ENCODE measurements around the gene CNKSR3. TPM values are rescaled to one million over a fixed set of nuclear protein-coding genes. Genes with fewer than 3 reads are reported as not detected.
"Not testable (repeated sequence)": the region's sequence is repeated elsewhere in the genome, so short reads cannot be mapped to it uniquely, and the experiment has no call there.

Gene CNKSR3
- total and polyA plus RNA-seq, 7 experiments from 2014 or later: 0.01 to 0.17 (median 0.16) TPM; not detected in 4

DNA sequence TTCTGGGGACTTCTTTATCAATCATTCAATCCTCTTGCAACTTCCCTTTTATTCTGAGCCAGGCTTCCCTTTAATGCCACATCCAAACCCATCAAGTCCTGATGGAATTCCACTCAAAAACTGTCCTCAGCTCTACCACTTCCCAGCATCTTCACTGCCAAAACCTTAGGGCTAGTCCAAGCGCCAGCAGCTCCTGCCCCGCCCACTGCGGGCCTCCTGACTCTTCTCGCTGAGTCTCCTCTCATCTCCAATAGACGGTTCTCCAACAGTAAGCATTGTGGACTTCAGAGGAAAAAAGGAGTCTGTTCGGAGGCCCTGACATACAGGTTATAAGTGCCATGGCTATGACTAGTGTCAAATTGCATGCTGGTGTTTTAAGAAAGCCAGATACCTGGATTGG lies 38.7 kb upstream of the CNKSR3 start:
- no peak overlapping the region for H3K27ac ChIP-seq (ENCODE audit: low read depth, low read length)

DNA sequence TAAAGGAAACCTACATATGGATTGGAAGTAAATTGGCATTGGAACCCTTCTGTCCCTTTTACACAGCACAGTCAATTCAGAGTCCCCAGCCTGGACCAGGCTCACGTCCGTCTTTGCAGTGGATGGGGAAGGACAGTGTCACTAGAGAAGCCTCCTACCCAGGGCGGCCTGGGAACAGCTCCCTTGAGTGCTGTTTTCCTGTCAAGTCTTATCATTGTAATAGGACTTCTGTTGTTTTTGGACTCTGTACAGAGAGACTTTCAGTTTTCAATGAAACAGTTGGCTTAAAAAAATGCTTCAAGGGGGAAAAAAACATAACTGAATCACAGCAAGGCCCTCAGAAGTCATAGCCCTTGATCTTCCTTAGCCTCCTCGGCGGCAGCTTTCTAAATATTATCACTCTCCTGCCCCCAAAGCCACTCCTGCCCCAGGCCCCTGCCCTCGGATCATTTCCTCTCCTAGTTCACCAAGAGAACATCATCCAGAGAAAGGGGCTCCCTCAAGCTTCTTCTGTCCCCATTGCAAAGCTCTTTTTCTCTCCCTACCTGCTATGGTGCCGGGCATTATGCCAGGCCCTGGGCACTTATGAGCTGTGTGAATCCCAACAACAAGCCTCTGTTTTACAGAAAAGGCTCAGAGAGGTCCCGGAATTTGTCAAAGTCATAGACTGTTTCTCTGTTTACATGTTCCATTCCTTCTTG lies 37.8 kb upstream of the CNKSR3 start:
- no peaks in the 10 kb centered on the region for H3K4me1 Mint-ChIP-seq
- no peak for ATAC-seq
- Histone ChIP-seq H3K9me3 (ENCODE audit: control insufficient read depth in 2 of 3, low read length in 3 of 3) (no peaks in the 10 kb centered on the region), H3K27me3 (ENCODE audit: control insufficient read depth in 2 of 2, insufficient read depth in 2 of 2, low read length in 2 of 2) (no peaks in the 10 kb centered on the region), H3K36me3 (ENCODE audit: control insufficient read depth in 2 of 3, insufficient read depth in 3 of 3, low read length in 3 of 3) (no peaks in the 10 kb centered on the region), H3K27ac (ENCODE audit: low read depth, low read length) (no peak overlapping the region), H3K4me1 (ENCODE audit: control insufficient read depth in 2 of 2, insufficient read depth in 2 of 2, low read length in 2 of 2) (no peaks in the 10 kb centered on the region), H3K4me3 (ENCODE audit: low read length) (no peak overlapping the region)
- H3K36me3 Mint-ChIP-seq: peaks cover 0 to 5% (median 0%) of the 10 kb centered on the region in 5 donors
- H3K4me3 Mint-ChIP-seq: no peak overlapping the region
- ChIA-PET CTCF (no interaction called here), POLR2A (no interaction called here)
- H3K9me3 Mint-ChIP-seq: peaks cover 0 to 4% (median 0%) of the 10 kb centered on the region in 11 donors
- intact Hi-C loops (cut with micrococcal nuclease): no loop called here
- peaks cover 0 to 7% (median 0%) of the 10 kb centered on the region in 5 donors for H3K27me3 Mint-ChIP-seq
- DNase-seq: no peak
- no peak overlapping the region for H3K27ac Mint-ChIP-seq

More for the DNA sequence above, 38.7 kb upstream of the CNKSR3 start:
- intact Hi-C loops (cut with micrococcal nuclease): no loop called here
- Histone ChIP-seq H3K4me1 (ENCODE audit: control insufficient read depth in 2 of 2, insufficient read depth in 2 of 2, low read length in 2 of 2) (no peaks in the 10 kb centered on the region), H3K4me3 (ENCODE audit: low read length) (no peak overlapping the region), H3K36me3 (ENCODE audit: control insufficient read depth in 2 of 3, insufficient read depth in 3 of 3, low read length in 3 of 3) (no peaks in the 10 kb centered on the region), H3K9me3 (ENCODE audit: control insufficient read depth in 2 of 3, low read length in 3 of 3) (no peaks in the 10 kb centered on the region), H3K27me3 (ENCODE audit: control insufficient read depth in 2 of 2, insufficient read depth in 2 of 2, low read length in 2 of 2) (no peaks in the 10 kb centered on the region)
- H3K36me3 Mint-ChIP-seq: peaks cover 0 to 5% (median 0%) of the 10 kb centered on the region in 5 donors
- ATAC-seq (no peak), DNase-seq (no peak)
- no peak overlapping the region for H3K27ac Mint-ChIP-seq
- ChIA-PET POLR2A (interaction anchor here (0.7 kb wide), 1 partner anchor 12 kb away, joined by 3 read pairs; no protein-coding TSS in a partner anchor), CTCF (no interaction called here)
- peaks cover 0 to 7% (median 0%) of the 10 kb centered on the region in 5 donors for H3K27me3 Mint-ChIP-seq
- H3K9me3 Mint-ChIP-seq: peaks cover 0 to 4% (median 0%) of the 10 kb centered on the region in 11 donors
- H3K4me1 Mint-ChIP-seq: no peaks in the 10 kb centered on the region
- no peak overlapping the region for H3K4me3 Mint-ChIP-seq

DNA sequence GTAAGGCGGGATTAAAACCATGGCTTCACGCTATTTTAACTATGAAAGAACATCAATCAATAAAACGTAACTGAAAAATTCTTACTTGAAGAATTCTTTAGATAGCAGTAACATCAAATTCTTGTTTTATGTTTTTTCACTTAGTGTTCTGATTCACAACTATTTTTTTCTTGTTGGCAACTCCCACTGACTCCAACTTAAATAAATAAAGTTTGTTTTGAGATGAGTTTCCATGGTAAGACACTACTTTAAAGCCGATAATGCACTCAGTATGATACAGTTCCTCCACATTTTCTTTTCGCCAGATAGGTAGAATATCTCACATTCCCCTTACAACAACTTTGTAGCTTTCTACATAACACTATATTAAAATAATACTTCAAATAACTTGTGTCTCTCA lies 33.1 kb upstream of the CNKSR3 start:
- no peaks in the 10 kb centered on the region for H3K36me3 ChIP-seq (ENCODE audit: control insufficient read depth in 2 of 3, insufficient read depth in 3 of 3, low read length in 3 of 3)
- peaks cover 0 to 2% (median 0%) of the 10 kb centered on the region in 11 donors for H3K9me3 Mint-ChIP-seq
- ATAC-seq (no peak), DNase-seq (no peak)
- ChIA-PET CTCF (no interaction called here), POLR2A (no interaction called here)
- no peak overlapping the region for H3K4me3 Mint-ChIP-seq
- H3K27me3 Mint-ChIP-seq: no peaks in the 10 kb centered on the region
- intact Hi-C loops (cut with micrococcal nuclease): no loop called here
- no peaks in the 10 kb centered on the region for H3K4me1 ChIP-seq (ENCODE audit: control insufficient read depth in 2 of 2, insufficient read depth in 2 of 2, low read length in 2 of 2)
- no peaks in the 10 kb centered on the region for H3K4me1 Mint-ChIP-seq
- no peaks in the 10 kb centered on the region for H3K27me3 ChIP-seq (ENCODE audit: control insufficient read depth in 2 of 2, insufficient read depth in 2 of 2, low read length in 2 of 2)
- H3K27ac ChIP-seq (ENCODE audit: low read depth, low read length): no peak overlapping the region
- H3K36me3 Mint-ChIP-seq: no peaks in the 10 kb centered on the region
- H3K4me3 ChIP-seq (ENCODE audit: low read length): no peak overlapping the region
- H3K9me3 ChIP-seq (ENCODE audit: control insufficient read depth in 2 of 3, low read length in 3 of 3): no peaks in the 10 kb centered on the region
- no peak overlapping the region for H3K27ac Mint-ChIP-seq

DNA sequence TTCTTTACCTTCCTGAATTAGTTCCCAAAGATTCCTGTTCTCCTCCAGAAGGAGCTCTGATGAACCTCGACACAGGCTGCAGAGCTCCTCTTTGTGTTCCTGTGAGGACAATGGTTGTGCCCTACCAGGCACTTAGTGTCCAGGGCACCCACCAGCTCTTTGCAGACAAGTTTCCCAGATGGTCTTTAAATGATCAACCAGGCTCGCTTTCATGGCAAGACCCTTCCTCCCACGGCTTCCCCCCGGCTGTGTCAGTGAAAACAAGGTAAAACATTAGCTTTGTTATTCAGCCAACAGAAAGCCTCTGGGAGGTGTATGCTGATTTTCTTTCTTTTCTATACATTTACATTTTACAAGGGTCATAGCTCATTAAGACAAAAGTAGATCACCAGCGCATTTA lies 32.3 kb upstream of the CNKSR3 start:
- H3K4me1 Mint-ChIP-seq: no peaks in the 10 kb centered on the region
- H3K36me3 Mint-ChIP-seq: no peaks in the 10 kb centered on the region
- H3K27me3 Mint-ChIP-seq: no peaks in the 10 kb centered on the region
- Histone ChIP-seq H3K4me3 (ENCODE audit: low read length) (no peak overlapping the region), H3K27me3 (ENCODE audit: control insufficient read depth in 2 of 2, insufficient read depth in 2 of 2, low read length in 2 of 2) (no peaks in the 10 kb centered on the region), H3K36me3 (ENCODE audit: control insufficient read depth in 2 of 3, insufficient read depth in 3 of 3, low read length in 3 of 3) (no peaks in the 10 kb centered on the region), H3K27ac (ENCODE audit: low read depth, low read length) (no peak overlapping the region), H3K9me3 (ENCODE audit: control insufficient read depth in 2 of 3, low read length in 3 of 3) (no peaks in the 10 kb centered on the region), H3K4me1 (ENCODE audit: control insufficient read depth in 2 of 2, insufficient read depth in 2 of 2, low read length in 2 of 2) (no peaks in the 10 kb centered on the region)
- DNase-seq: no peak
- no peak overlapping the region for H3K4me3 Mint-ChIP-seq
- no peak for ATAC-seq
- intact Hi-C loops (cut with micrococcal nuclease): no loop called here
- H3K27ac Mint-ChIP-seq: no peak overlapping the region
- POLR2A ChIA-PET: interaction anchor here (0.6 kb wide), 1 partner anchor 29 kb away, joined by 3 read pairs; no protein-coding TSS in a partner anchor
- CTCF ChIA-PET: no interaction called here
- peaks cover 0 to 2% (median 0%) of the 10 kb centered on the region in 11 donors for H3K9me3 Mint-ChIP-seq

DNA sequence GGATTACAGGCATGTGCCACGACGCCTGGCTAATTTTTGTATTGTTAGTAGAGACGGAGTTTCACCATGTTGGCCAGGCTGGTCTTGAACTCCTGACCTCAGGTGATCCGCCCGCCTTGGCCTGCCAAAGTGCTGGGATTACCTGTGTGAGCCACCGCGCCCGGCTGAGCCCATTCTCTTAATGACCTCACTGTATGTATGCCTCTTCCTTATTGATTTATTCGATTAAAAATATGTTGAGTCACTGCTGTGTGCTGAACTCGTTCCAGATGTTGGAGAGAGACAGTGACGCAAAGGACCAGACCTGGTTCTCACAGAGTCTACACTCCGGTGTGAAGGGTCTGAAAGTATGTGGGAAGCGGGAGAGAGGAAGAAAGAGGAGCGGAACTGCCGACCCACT lies 31.4 kb upstream of the CNKSR3 start:
- ATAC-seq; H3K9me3 Mint-ChIP-seq; H3K27me3 ChIP-seq (ENCODE audit: control insufficient read depth in 2 of 2, insufficient read depth in 2 of 2, low read length in 2 of 2); H3K27ac ChIP-seq (ENCODE audit: low read depth, low read length); H3K36me3 Mint-ChIP-seq; intact Hi-C loops (cut with micrococcal nuclease); H3K4me3 ChIP-seq (ENCODE audit: low read length); H3K4me1 ChIP-seq (ENCODE audit: control insufficient read depth in 2 of 2, insufficient read depth in 2 of 2, low read length in 2 of 2); H3K36me3 ChIP-seq (ENCODE audit: control insufficient read depth in 2 of 3, insufficient read depth in 3 of 3, low read length in 3 of 3); H3K27ac Mint-ChIP-seq; H3K4me3 Mint-ChIP-seq; H3K4me1 Mint-ChIP-seq; H3K9me3 ChIP-seq (ENCODE audit: control insufficient read depth in 2 of 3, low read length in 3 of 3); DNase-seq; H3K27me3 Mint-ChIP-seq; CTCF ChIA-PET: not testable (repeated sequence)
- POLR2A ChIA-PET: interaction anchor here (0.6 kb wide), 1 partner anchor 170 kb away, joined by 3 read pairs; no protein-coding TSS in a partner anchor

DNA sequence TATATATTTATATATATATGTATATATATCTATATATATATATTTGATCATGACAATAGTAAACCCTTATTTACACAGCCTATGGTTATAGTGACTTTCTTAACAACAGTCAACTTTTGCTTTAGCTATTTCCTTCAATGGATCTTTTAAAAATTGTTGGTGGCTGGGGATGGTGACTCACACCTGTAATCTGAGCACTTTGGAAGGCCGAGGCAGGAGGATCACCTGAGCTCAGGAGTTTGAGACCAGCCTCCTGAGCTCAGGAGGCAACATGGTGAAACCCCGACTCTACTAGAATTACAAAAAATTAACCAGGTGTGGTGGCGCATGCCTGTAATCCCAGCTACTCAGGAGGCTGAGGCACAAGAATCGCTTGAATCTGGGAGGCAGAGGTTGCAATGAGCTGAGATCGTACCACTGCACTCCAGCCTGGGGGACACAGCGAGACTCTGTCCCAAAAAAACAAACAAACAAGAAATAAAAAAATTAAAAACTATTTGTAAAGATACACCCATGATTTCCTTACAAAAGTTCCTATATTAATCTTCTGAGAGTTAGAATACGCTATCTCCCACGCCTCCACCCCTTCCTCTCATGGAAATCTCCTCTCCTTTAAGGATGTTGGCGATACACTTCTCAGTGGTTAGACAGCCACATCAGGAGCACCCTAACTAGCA lies 29.2 kb upstream of the CNKSR3 start:
- POLR2A ChIA-PET: no interaction called here
- no peaks in the 10 kb centered on the region for H3K36me3 Mint-ChIP-seq
- H3K4me3 Mint-ChIP-seq: no peak overlapping the region
- H3K9me3 Mint-ChIP-seq: no peaks in the 10 kb centered on the region
- intact Hi-C loops (cut with micrococcal nuclease): no loop called here
- H3K4me1 ChIP-seq (ENCODE audit: control insufficient read depth in 2 of 2, insufficient read depth in 2 of 2, low read length in 2 of 2): no peaks in the 10 kb centered on the region
- CTCF ChIA-PET: interaction anchor here (0.6 kb wide), 1 partner anchor 386 kb away, joined by 4 read pairs; no protein-coding TSS in a partner anchor
- no peak overlapping the region for H3K4me3 ChIP-seq (ENCODE audit: low read length)
- H3K9me3 ChIP-seq (ENCODE audit: control insufficient read depth in 2 of 3, low read length in 3 of 3): no peaks in the 10 kb centered on the region
- H3K4me1 Mint-ChIP-seq: no peaks in the 10 kb centered on the region
- no peak overlapping the region for H3K27ac Mint-ChIP-seq
- no peaks in the 10 kb centered on the region for H3K27me3 ChIP-seq (ENCODE audit: control insufficient read depth in 2 of 2, insufficient read depth in 2 of 2, low read length in 2 of 2)
- H3K27me3 Mint-ChIP-seq: peaks cover 0 to 3% (median 0%) of the 10 kb centered on the region in 5 donors
- H3K27ac ChIP-seq (ENCODE audit: low read depth, low read length): no peak overlapping the region
- DNase-seq: no peak
- no peak for ATAC-seq
- H3K36me3 ChIP-seq (ENCODE audit: control insufficient read depth in 2 of 3, insufficient read depth in 3 of 3, low read length in 3 of 3): no peaks in the 10 kb centered on the region

Measured in naive thymus-derived CD4-positive, alpha-beta T cell (primary cell).